Cardiac muscle cell (in vitro differentiated cells and primary cell): ENCODE results near the gene COL19A1. TPM values are rescaled to one million over a fixed set of nuclear protein-coding genes. Genes with fewer than 3 reads are reported as not detected.

Source experiments
- DNase-seq, 2 donors: peaks; one replicate each; pipeline versions ENCODE4 v3.0.0 to v3.0.0-alpha.2; 2010 to 2017; ENCODE audit warnings: low read depth in 1 of 2, low spot score in 1 of 2
- H3K27ac ChIP-seq: fragments of 200-600 bp; sonication (generic); 2 replicates; pipeline ENCODE4 v1.5.1; 2016
- H3K27me3 ChIP-seq: fragments of 200-600 bp; sonication (generic); 2 replicates; pipeline ENCODE4 v1.6.0; 2016; ENCODE audit warnings: control low read depth
- H3K36me3 ChIP-seq: fragments of 200-600 bp; sonication (generic); 2 replicates; pipeline ENCODE4 v1.5.1; 2016; ENCODE audit warnings: control low read depth
- H3K4me1 ChIP-seq: fragments of 200-600 bp; sonication (generic); 2 replicates; pipeline ENCODE4 v1.8.1; 2017; ENCODE audit warnings: low read depth, mild to moderate bottlenecking, mixed run types
- H3K4me3 ChIP-seq: fragments of 200-600 bp; sonication (generic); 2 replicates; pipeline ENCODE4 v1.5.1; 2016; ENCODE audit warnings: mild to moderate bottlenecking
- H3K9me3 ChIP-seq: fragments of 200-600 bp; sonication (generic); 2 replicates; pipeline ENCODE4 v1.5.1; 2017; ENCODE audit warnings: low read depth, mild to moderate bottlenecking, control low read depth
- polyA plus RNA-seq: library from polyadenylated mRNA; unstranded; fragments of >200 nt; fragmentation: Nextera tagmentation; extraction: Ambion mirVana; gene quantifications from 2 replicates; pipeline ENCODE4 v1.2.1, GENCODE V29; 2016
- total RNA-seq: library from RNA; depleted of rRNA; stranded (reverse); fragments of >200 nt; gene quantifications from 2 replicates; pipeline ENCODE4 v1.2.3, GENCODE V29; 2016
- TF ChIP-seq, protein P1 (sequence below): IDR thresholded peaks from 2 replicates; pipeline ENCODE4 v1.5.1; 2012; ENCODE audit warnings: low read depth, mild to moderate bottlenecking, low read length

COL19A1 gene
- total and polyA plus RNA-seq, 2 experiments from 2014 or later = 0.10 to 0.27 TPM

GRCh38 chr6:70219943-70220613 is 353.7 kb downstream of the COL19A1 start:
- no peaks in the 10 kb centered on the region for H3K4me1 ChIP-seq
- DNase-seq = no peak
- H3K9me3 ChIP-seq = no peaks in the 10 kb centered on the region
- TF ChIP-seq, protein P1, sequence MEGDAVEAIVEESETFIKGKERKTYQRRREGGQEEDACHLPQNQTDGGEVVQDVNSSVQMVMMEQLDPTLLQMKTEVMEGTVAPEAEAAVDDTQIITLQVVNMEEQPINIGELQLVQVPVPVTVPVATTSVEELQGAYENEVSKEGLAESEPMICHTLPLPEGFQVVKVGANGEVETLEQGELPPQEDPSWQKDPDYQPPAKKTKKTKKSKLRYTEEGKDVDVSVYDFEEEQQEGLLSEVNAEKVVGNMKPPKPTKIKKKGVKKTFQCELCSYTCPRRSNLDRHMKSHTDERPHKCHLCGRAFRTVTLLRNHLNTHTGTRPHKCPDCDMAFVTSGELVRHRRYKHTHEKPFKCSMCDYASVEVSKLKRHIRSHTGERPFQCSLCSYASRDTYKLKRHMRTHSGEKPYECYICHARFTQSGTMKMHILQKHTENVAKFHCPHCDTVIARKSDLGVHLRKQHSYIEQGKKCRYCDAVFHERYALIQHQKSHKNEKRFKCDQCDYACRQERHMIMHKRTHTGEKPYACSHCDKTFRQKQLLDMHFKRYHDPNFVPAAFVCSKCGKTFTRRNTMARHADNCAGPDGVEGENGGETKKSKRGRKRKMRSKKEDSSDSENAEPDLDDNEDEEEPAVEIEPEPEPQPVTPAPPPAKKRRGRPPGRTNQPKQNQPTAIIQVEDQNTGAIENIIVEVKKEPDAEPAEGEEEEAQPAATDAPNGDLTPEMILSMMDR = no peak
- no peaks in the 10 kb centered on the region for H3K27me3 ChIP-seq
- no peak overlapping the region for H3K27ac ChIP-seq
- no peak overlapping the region for H3K4me3 ChIP-seq
- no peaks in the 10 kb centered on the region for H3K36me3 ChIP-seq

- DNase-seq = peak; percentile 46 to 66
- Histone ChIP-seq H3K4me1 (no peaks in the 10 kb centered on the region), H3K27me3 (no peaks in the 10 kb centered on the region), H3K9me3 (no peaks in the 10 kb centered on the region), H3K4me3 (no peak overlapping the region), H3K27ac (no peak overlapping the region), H3K36me3 (no peaks in the 10 kb centered on the region)
- TF ChIP-seq, protein P1 = peak; percentile 62
These were observed 354.8 kb downstream of the COL19A1 start for GRCh38 chr6:70221025-70221714.

DNA sequence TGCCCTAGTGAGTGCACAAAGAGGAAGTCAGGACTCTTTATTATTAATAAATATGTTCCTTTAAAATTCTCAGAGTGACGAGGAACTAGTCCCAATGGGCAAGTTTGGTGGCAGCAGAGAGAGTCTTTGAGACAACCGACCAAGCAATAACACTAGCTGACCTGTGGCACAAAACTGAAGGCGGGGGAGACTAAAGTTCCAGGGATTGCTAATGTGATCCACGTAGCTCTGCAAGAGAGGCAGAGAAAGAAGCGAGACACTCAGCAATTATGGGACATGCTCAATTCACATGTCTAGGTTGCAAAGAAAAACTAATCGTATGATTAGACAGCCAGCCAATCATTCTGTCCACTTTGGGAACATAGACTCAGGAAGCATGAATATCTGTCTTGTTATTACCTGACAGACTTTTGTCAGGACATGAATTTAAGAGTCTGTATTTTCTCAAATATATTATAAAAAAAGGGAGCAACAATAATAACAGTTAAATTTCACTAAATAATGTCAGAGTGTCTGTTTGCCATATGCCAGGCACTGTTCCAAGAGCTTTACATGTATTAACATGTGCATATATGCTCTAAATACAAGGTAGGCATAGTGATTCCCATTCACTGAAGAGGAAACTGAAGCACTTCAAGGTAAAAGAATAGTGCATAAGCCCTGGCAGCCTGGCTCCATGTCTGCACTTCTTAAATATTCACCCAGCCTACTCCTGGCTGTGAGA is 355.5 kb downstream of the COL19A1 start:
- Histone ChIP-seq H3K9me3 (no peaks in the 10 kb centered on the region), H3K27me3 (no peaks in the 10 kb centered on the region), H3K27ac (no peak overlapping the region), H3K4me3 (no peak overlapping the region), H3K4me1 (no peaks in the 10 kb centered on the region), H3K36me3 (no peaks in the 10 kb centered on the region)
- DNase-seq = no peak
- TF ChIP-seq, protein P1 = no peak

DNA sequence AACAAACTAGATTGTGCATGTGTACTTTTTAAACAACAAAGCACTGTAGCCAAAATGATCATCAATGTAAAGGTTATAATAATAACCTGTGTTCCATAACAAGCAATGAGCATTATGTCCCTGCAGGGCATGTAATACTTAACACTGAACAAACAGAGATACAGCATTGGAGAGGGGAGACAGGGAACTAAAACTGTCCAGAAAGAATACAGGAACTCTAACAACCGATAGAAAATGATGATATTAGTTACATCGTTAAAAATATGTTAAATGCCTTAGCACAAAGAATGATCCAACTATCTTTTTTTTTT is 356.0 kb downstream of the COL19A1 start:
- TF ChIP-seq, protein P1 = no peak
- Histone ChIP-seq H3K36me3 (no peaks in the 10 kb centered on the region), H3K9me3 (no peaks in the 10 kb centered on the region), H3K4me1 (no peaks in the 10 kb centered on the region), H3K27me3 (no peaks in the 10 kb centered on the region), H3K4me3 (no peak overlapping the region), H3K27ac (no peak overlapping the region)
- no peak for DNase-seq

GRCh38 chr6:70225055-70225454 is 358.7 kb downstream of the COL19A1 start:
- Histone ChIP-seq H3K4me1 (no peaks in the 10 kb centered on the region), H3K27ac (no peak overlapping the region), H3K27me3 (no peaks in the 10 kb centered on the region), H3K9me3 (no peaks in the 10 kb centered on the region), H3K4me3 (no peak overlapping the region), H3K36me3 (no peaks in the 10 kb centered on the region)
- TF ChIP-seq, protein P1 = no peak
- DNase-seq = peak in 1 of 2 donors; percentile 37
